Measurements from ENCODE around the gene HVCN1.
"Not testable (repeated sequence)": the region's sequence is repeated elsewhere in the genome, so short reads cannot be mapped to it uniquely, and the experiment has no call there.

Gene HVCN1

DNA sequence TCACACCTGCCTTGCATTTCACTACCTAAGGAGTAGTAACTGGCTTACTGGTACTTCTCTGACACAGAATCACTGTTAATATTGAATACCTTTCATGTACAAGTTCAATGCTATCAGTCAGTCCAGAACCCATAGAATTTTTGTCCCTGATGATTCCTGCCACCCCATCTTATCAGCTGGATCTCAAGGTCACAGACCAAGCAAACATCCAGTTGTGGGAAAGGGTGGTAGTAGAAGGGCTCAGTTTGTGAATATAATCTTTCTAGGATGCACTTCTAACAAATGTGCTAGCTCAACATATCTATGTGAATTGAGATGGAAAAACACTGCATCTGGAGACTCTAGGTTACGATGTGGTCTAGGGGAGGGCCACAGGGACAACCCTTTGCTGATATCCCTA, 39.7 kb upstream of the HVCN1 start:
- H3K4me3 ChIP-seq (ENCODE audit: low read length), result no peak overlapping the region
- DNase-seq (ENCODE audit: low read depth), result no peak
- no peak for TF ChIP-seq CTCF (IDR thresholded peaks at IDR 0.05; ENCODE audit: insufficient read depth, low read depth, low read length, missing control alignments)

- no peak for DNase-seq (ENCODE audit: low read depth)
- H3K4me3 ChIP-seq (ENCODE audit: low read length), result no peak overlapping the region
- TF ChIP-seq CTCF (IDR thresholded peaks at IDR 0.05; ENCODE audit: insufficient read depth, low read depth, low read length, missing control alignments), result no peak
Measured at GRCh38 chr12:110726708-110727369, 37.9 kb upstream of the HVCN1 start.

DNA sequence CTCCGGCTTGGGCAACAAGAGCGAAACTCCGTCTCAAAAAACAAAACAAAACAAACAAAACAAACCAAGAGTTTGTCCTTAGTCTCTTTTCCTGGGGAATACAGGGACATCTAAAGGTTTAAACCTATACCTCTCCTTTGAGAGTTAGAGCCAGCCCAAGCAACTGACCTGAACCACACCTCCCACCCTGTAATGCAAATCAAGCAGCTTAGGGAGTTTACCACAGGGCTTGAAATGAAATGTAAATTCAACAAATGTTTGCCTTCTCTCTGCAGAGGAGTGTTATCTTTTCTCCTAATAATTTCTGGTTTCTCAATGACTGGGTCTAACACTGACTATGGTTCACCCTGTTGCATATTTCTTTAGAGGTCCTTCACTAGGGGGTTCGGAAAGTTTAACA, 37.1 kb upstream of the HVCN1 start:
- H3K4me3 ChIP-seq (ENCODE audit: low read length), result no peak overlapping the region
- no peak for DNase-seq (ENCODE audit: low read depth)
- no peak for TF ChIP-seq CTCF (IDR thresholded peaks at IDR 0.05; ENCODE audit: insufficient read depth, low read depth, low read length, missing control alignments)

DNA sequence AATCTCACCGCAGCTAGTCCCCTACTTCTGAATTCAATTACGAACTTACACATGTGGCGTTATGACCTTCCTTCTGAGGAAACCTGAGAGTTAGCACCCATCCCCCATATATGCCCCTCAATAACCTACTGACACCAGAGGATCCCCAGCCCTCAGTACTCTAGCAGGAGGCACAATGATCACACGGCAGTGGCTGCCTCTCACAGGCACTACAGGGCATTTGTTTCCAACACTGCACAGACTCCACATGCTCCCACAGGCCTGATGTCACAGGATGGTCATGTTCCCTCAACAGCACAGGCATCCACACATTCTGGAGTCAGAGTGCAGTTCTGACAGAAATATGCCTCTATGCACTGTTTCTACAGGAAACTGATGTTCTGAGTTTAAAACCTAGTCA, 36.4 kb upstream of the HVCN1 start:
- no peak for DNase-seq (ENCODE audit: low read depth)
- no peak overlapping the region for H3K4me3 ChIP-seq (ENCODE audit: low read length)
- TF ChIP-seq CTCF (IDR thresholded peaks at IDR 0.05; ENCODE audit: insufficient read depth, low read depth, low read length, missing control alignments), result no peak

GRCh38 chr12:110722892-110723291, 34.0 kb upstream of the HVCN1 start:
- H3K4me3 ChIP-seq (ENCODE audit: low read length); DNase-seq (ENCODE audit: low read depth): not testable (repeated sequence)

GRCh38 chr12:110721570-110721969, 32.7 kb upstream of the HVCN1 start:
- no peak for TF ChIP-seq CTCF (IDR thresholded peaks at IDR 0.05; ENCODE audit: insufficient read depth, low read depth, low read length, missing control alignments)
- no peak for DNase-seq (ENCODE audit: low read depth)
- no peak overlapping the region for H3K4me3 ChIP-seq (ENCODE audit: low read length)

DNA sequence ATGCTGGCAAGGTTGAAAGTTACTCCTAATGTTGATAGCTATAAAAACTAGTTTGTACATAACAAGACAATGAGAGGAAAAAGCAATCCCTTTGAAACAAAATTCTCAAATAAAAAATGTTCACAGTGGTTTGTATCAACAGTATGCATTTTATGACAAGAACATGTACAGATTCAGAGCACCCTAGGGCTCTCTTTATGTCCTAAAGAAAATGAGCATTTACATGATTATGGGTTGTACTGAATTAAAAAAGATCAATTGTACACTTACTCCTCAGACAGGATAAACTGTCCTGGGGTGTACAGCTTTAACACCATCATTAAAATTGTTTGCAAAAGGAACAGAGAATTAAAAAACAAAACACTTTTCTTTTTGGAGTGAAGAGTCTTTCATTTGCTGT, 31.6 kb upstream of the HVCN1 start:
- no peak for TF ChIP-seq CTCF (IDR thresholded peaks at IDR 0.05; ENCODE audit: insufficient read depth, low read depth, low read length, missing control alignments)
- no peak overlapping the region for H3K4me3 ChIP-seq (ENCODE audit: low read length)
- no peak for DNase-seq (ENCODE audit: low read depth)

Data from epithelial cell of esophagus (primary cell).